DMS53 (cell line): ENCODE results near the gene MMD.
A peak's percentile ranks its signal among the peaks of the same experiment; 100 is the strongest.
"Not testable (repeated sequence)": the region's sequence is repeated elsewhere in the genome, so short reads cannot be mapped to it uniquely, and the experiment has no call there.

Experiments used
- DNase-seq: peaks from one replicate; lab custom pipeline; 2025; lab: John Stamatoyannopoulos, UW

Gene MMD

GRCh38 chr17:55420067-55420775 is 1.4 kb downstream of the MMD start:
- DNase-seq = no peak

GRCh38 chr17:55418369-55419268 is 3.0 kb downstream of the MMD start:
- DNase-seq = no peak

GRCh38 chr17:55417411-55418268 is 4.0 kb downstream of the MMD start:
- DNase-seq = no peak

- DNase-seq = no peak
Measured at GRCh38 chr17:55416470-55417052, 5.1 kb downstream of the MMD start.

- DNase-seq = no peak
Measured at GRCh38 chr17:55416000-55416399, 5.6 kb downstream of the MMD start.

- DNase-seq = no peak
Measured at GRCh38 chr17:55414983-55415382, 6.7 kb downstream of the MMD start.

GRCh38 chr17:55413825-55414489 is 7.7 kb downstream of the MMD start:
- no peak for DNase-seq

- no peak for DNase-seq
Measured at GRCh38 chr17:55411463-55411855, 10.2 kb downstream of the MMD start.

- DNase-seq = no peak
Measured at GRCh38 chr17:55410722-55411462, 10.7 kb downstream of the MMD start.

- DNase-seq = no peak
Measured at GRCh38 chr17:55409030-55409800, 12.4 kb downstream of the MMD start.

- no peak for DNase-seq
Measured at GRCh38 chr17:55407641-55408566, 13.7 kb downstream of the MMD start.

GRCh38 chr17:55405600-55405999 is 16.0 kb downstream of the MMD start:
- no peak for DNase-seq

GRCh38 chr17:55404197-55404596 is 17.4 kb downstream of the MMD start:
- DNase-seq = not testable (repeated sequence)

- DNase-seq = no peak
Measured at GRCh38 chr17:55402374-55402773, 19.3 kb downstream of the MMD start.

- DNase-seq = no peak
Measured at GRCh38 chr17:55398689-55399088, 22.9 kb downstream of the MMD start.

GRCh38 chr17:55395803-55396505 is 25.7 kb downstream of the MMD start:
- DNase-seq = no peak

GRCh38 chr17:55394357-55395021 is 27.1 kb downstream of the MMD start:
- DNase-seq = peak; percentile 70
